Activated T-helper 1 cell treated with anti-CD3 and anti-CD28 coated beads, Interleukin-12 subunit alpha, Interleukin-12 subunit beta, Interleukin-2, Interleukin-4 antibody, amounts not matched to agents 30 ng/mL and 10 ng/mL and 1 ng/mL, durations not matched to agents 14 hours and 24 hours and 36 hours (primary cell): ENCODE results near the gene POU6F2. TPM values are rescaled to one million over a fixed set of nuclear protein-coding genes. Genes with fewer than 3 reads are reported as not detected.

ENCODE experiments used
- DNase-seq: peaks from one replicate; pipeline ENCODE4 v3.0.0; 2021; ENCODE audit warnings: low spot score
- H3K27ac Mint-ChIP-seq: one replicate; pipeline ENCODE4 v1.8.0; 2021; ENCODE audit warnings: mild to moderate bottlenecking, mixed read lengths
- H3K27me3 Mint-ChIP-seq: one replicate; pipeline ENCODE4 v1.8.0; 2022; ENCODE audit warnings: mild to moderate bottlenecking, moderate library complexity, mixed read lengths; ENCODE audit not compliant: insufficient read depth
- H3K36me3 Mint-ChIP-seq: one replicate; pipeline ENCODE4 v1.8.0; 2021; ENCODE audit warnings: low read depth, mixed read lengths
- H3K4me1 Mint-ChIP-seq: one replicate; pipeline ENCODE4 v1.8.0; 2021; ENCODE audit warnings: low read depth, mixed read lengths
- H3K4me3 Mint-ChIP-seq: one replicate; pipeline ENCODE4 v1.8.0; 2021; ENCODE audit warnings: mild to moderate bottlenecking, moderate library complexity, mixed read lengths
- H3K9me3 Mint-ChIP-seq: one replicate; pipeline ENCODE4 v1.8.0; 2021; ENCODE audit warnings: mixed read lengths
- intact Hi-C: fragments of 100-400 bp; cut with micrococcal nuclease; formaldehyde crosslinking; loops from one replicate; pipeline ENCODE4 v1.15.1; 2024
- total RNA-seq: library from RNA; stranded (reverse); gene quantifications from 2 replicates; pipeline ENCODE4 v1.2.3, GENCODE V29; 2022

The POU6F2 gene
- total RNA-seq, 1 donor from 2014 or later: not detected

- Mint-ChIP-seq H3K27me3 (peaks cover 37% of the 10 kb centered on the region), H3K27ac (no peak overlapping the region), H3K9me3 (no peaks in the 10 kb centered on the region), H3K4me3 (peak overlapping the region; percentile 57), H3K36me3 (no peaks in the 10 kb centered on the region), H3K4me1 (peaks cover 10% of the 10 kb centered on the region)
- no peak for DNase-seq
- intact Hi-C loops: no loop called here
These were observed 436.0 kb downstream of the POU6F2 start for GRCh38 chr7:39413636-39414223.

- Mint-ChIP-seq H3K36me3 (no peaks in the 10 kb centered on the region), H3K4me3 (peak overlapping the region; percentile 57), H3K9me3 (no peaks in the 10 kb centered on the region), H3K27ac (no peak overlapping the region), H3K4me1 (peaks cover 10% of the 10 kb centered on the region), H3K27me3 (peaks cover 37% of the 10 kb centered on the region)
- intact Hi-C loops: no loop called here
- DNase-seq: peak; percentile 20
These were observed 436.7 kb downstream of the POU6F2 start for GRCh38 chr7:39414224-39415035.

GRCh38 chr7:39415091-39415787 is 437.5 kb downstream of the POU6F2 start:
- Mint-ChIP-seq H3K36me3 (no peaks in the 10 kb centered on the region), H3K4me3 (peak overlapping the region; percentile 47), H3K27ac (no peak overlapping the region), H3K27me3 (peaks cover 37% of the 10 kb centered on the region), H3K4me1 (peaks cover 10% of the 10 kb centered on the region), H3K9me3 (no peaks in the 10 kb centered on the region)
- intact Hi-C loops: no loop called here
- no peak for DNase-seq

GRCh38 chr7:39416866-39417265 is 439.2 kb downstream of the POU6F2 start:
- H3K36me3 Mint-ChIP-seq: no peaks in the 10 kb centered on the region
- no peak for DNase-seq
- intact Hi-C loops: no loop called here
- no peaks in the 10 kb centered on the region for H3K9me3 Mint-ChIP-seq
- peaks cover 10% of the 10 kb centered on the region for H3K4me1 Mint-ChIP-seq
- H3K27me3 Mint-ChIP-seq: peaks cover 39% of the 10 kb centered on the region
- no peak overlapping the region for H3K4me3 Mint-ChIP-seq
- H3K27ac Mint-ChIP-seq: no peak overlapping the region

- H3K36me3 Mint-ChIP-seq: no peaks in the 10 kb centered on the region
- H3K27me3 Mint-ChIP-seq: peaks cover 39% of the 10 kb centered on the region
- no peak overlapping the region for H3K4me3 Mint-ChIP-seq
- intact Hi-C loops: no loop called here
- peaks cover 10% of the 10 kb centered on the region for H3K4me1 Mint-ChIP-seq
- H3K27ac Mint-ChIP-seq: no peak overlapping the region
- no peak for DNase-seq
- no peaks in the 10 kb centered on the region for H3K9me3 Mint-ChIP-seq
These were observed 439.9 kb downstream of the POU6F2 start for GRCh38 chr7:39417642-39418041.

GRCh38 chr7:39421251-39421650 is 443.5 kb downstream of the POU6F2 start:
- no peaks in the 10 kb centered on the region for H3K4me1 Mint-ChIP-seq

GRCh38 chr7:39421661-39422060 is 444.0 kb downstream of the POU6F2 start:
- peaks cover 13% of the 10 kb centered on the region for H3K27me3 Mint-ChIP-seq

More at GRCh38 chr7:39421251-39421650, 443.5 kb downstream of the POU6F2 start:
- intact Hi-C loops: no loop called here
- H3K4me3 Mint-ChIP-seq: no peak overlapping the region
- H3K27me3 Mint-ChIP-seq: peaks cover 14% of the 10 kb centered on the region
- H3K27ac Mint-ChIP-seq: no peak overlapping the region
- H3K36me3 Mint-ChIP-seq: no peaks in the 10 kb centered on the region
- H3K9me3 Mint-ChIP-seq: no peaks in the 10 kb centered on the region
- no peak for DNase-seq

GRCh38 chr7:39428221-39428620 is 450.5 kb downstream of the POU6F2 start:
- Mint-ChIP-seq H3K27me3 (peaks cover 7% of the 10 kb centered on the region), H3K4me1 (no peaks in the 10 kb centered on the region), H3K4me3 (no peak overlapping the region), H3K36me3 (no peaks in the 10 kb centered on the region), H3K27ac (no peak overlapping the region), H3K9me3 (no peaks in the 10 kb centered on the region)
- intact Hi-C loops: no loop called here
- no peak for DNase-seq

More at GRCh38 chr7:39421661-39422060, 444.0 kb downstream of the POU6F2 start:
- DNase-seq: no peak
- Mint-ChIP-seq H3K36me3 (no peaks in the 10 kb centered on the region), H3K4me3 (no peak overlapping the region), H3K27ac (no peak overlapping the region), H3K4me1 (no peaks in the 10 kb centered on the region), H3K9me3 (no peaks in the 10 kb centered on the region)
- intact Hi-C loops: no loop called here

- no peak for DNase-seq
- Mint-ChIP-seq H3K27me3 (peaks cover 7% of the 10 kb centered on the region), H3K4me1 (no peaks in the 10 kb centered on the region), H3K9me3 (no peaks in the 10 kb centered on the region), H3K4me3 (no peak overlapping the region), H3K36me3 (no peaks in the 10 kb centered on the region), H3K27ac (no peak overlapping the region)
- intact Hi-C loops: no loop called here
These were observed 451.7 kb downstream of the POU6F2 start for GRCh38 chr7:39429421-39429820.

- H3K4me1 Mint-ChIP-seq: no peaks in the 10 kb centered on the region
- peaks cover 7% of the 10 kb centered on the region for H3K27me3 Mint-ChIP-seq
- DNase-seq: no peak
- H3K36me3 Mint-ChIP-seq: no peaks in the 10 kb centered on the region
- no peaks in the 10 kb centered on the region for H3K9me3 Mint-ChIP-seq
- no peak overlapping the region for H3K4me3 Mint-ChIP-seq
- H3K27ac Mint-ChIP-seq: no peak overlapping the region
- intact Hi-C loops: no loop called here
These were observed 452.7 kb downstream of the POU6F2 start for GRCh38 chr7:39430441-39430840.

- no peak for DNase-seq
- intact Hi-C loops: no loop called here
- Mint-ChIP-seq H3K4me3 (no peak overlapping the region), H3K27ac (no peak overlapping the region), H3K4me1 (no peaks in the 10 kb centered on the region), H3K9me3 (no peaks in the 10 kb centered on the region), H3K27me3 (peaks cover 7% of the 10 kb centered on the region), H3K36me3 (no peaks in the 10 kb centered on the region)
These were observed 453.4 kb downstream of the POU6F2 start for GRCh38 chr7:39430909-39431641.

- Mint-ChIP-seq H3K27me3 (peaks cover 4% of the 10 kb centered on the region), H3K9me3 (no peaks in the 10 kb centered on the region), H3K4me3 (no peak overlapping the region), H3K27ac (no peak overlapping the region), H3K4me1 (no peaks in the 10 kb centered on the region), H3K36me3 (no peaks in the 10 kb centered on the region)
- intact Hi-C loops: no loop called here
- DNase-seq: no peak
These were observed 454.7 kb downstream of the POU6F2 start for GRCh38 chr7:39432368-39432767.
